Activated T-helper 2 cell treated with anti-CD3 and anti-CD28 coated beads, Interferon-gamma antibody, Interleukin-2, Interleukin-4, amounts not matched to agents 10 μg/mL and 5 μg/mL and 100 μg/mL, durations not matched to agents 14 hours and 24 hours and 36 hours (primary cell): ENCODE data around the gene PDCD1LG2. TPM values are rescaled to one million over a fixed set of nuclear protein-coding genes. Genes with fewer than 3 reads are reported as not detected.
A peak's percentile ranks its signal among the peaks of the same experiment; 100 is the strongest.

Experiments used
- DNase-seq: peaks from one replicate; pipeline ENCODE4 v3.0.0; 2021; ENCODE audit warnings: low spot score
- H3K27ac Mint-ChIP-seq: one replicate; pipeline ENCODE4 v1.8.0; 2021; ENCODE audit warnings: mixed read lengths
- H3K27me3 Mint-ChIP-seq: one replicate; pipeline ENCODE4 v1.8.0; 2021; ENCODE audit warnings: low read depth, mixed read lengths
- H3K36me3 Mint-ChIP-seq: one replicate; pipeline ENCODE4 v1.8.0; 2021; ENCODE audit warnings: low read depth, mixed read lengths
- H3K4me1 Mint-ChIP-seq: one replicate; pipeline ENCODE4 v1.8.0; 2021; ENCODE audit warnings: low read depth, mixed read lengths
- H3K4me3 Mint-ChIP-seq: one replicate; pipeline ENCODE4 v1.8.0; 2021; ENCODE audit warnings: low read depth, mild to moderate bottlenecking, moderate library complexity, mixed read lengths
- H3K9me3 Mint-ChIP-seq: one replicate; pipeline ENCODE4 v1.8.0; 2021; ENCODE audit warnings: mixed read lengths
- intact Hi-C: fragments of 100-400 bp; cut with micrococcal nuclease; formaldehyde crosslinking; loops from one replicate; pipeline ENCODE4 v1.15.1; 2023
- total RNA-seq: library from RNA; stranded (reverse); gene quantifications from 2 replicates; pipeline ENCODE4 v1.2.3, GENCODE V29; 2022

Gene PDCD1LG2
- total RNA-seq, 1 donor from 2014 or later = 1.7 TPM

DNA sequence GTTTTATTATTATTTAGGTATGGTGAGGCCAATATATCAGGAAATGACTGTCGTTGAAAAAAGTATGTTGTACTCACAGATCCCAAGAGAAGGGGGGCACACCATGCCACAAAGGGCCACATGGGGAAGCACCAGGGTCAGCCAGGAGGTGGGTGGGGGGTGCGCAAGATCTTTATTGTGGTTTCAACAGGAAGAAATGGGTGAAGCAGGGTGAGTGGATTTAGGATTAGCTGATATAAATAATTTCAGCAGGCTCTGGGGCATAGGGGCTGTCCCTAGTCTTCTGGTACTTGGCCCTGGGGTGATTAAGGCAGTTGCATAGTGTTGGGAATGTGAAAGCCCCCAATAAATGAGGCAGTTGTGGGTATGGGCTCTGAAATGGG lies 8.6 kb downstream of the PDCD1LG2 start:
- Mint-ChIP-seq H3K36me3 (peaks cover 15% of the 10 kb centered on the region), H3K4me3 (no peak overlapping the region), H3K9me3 (no peaks in the 10 kb centered on the region), H3K27ac (peak overlapping the region; percentile 40), H3K27me3 (no peaks in the 10 kb centered on the region), H3K4me1 (peaks cover 30% of the 10 kb centered on the region)
- intact Hi-C loops = loop anchor here (1.0 to 2.0 kb wide), 2 partner anchors 9 to 60 kb away; partner anchors contain the start of gene PDCD1LG2
- no peak for DNase-seq

DNA sequence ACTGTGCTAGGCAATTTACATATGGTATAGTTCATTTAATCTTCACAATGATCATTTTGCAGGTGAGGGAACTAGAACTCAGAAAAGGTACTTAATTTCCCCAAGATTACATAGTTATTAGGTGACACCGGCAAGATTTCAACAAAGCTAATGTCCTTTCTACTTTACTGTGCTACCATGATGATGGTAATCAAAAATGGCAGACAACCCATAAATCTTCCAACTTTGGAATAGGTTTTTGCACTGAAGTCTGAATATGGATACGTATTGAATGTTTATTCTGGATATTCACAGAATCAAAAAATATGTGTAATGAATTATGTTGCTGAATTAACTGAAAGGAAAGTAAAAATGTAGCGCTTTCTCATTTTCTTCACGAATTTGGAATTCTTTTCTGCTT lies 13.8 kb downstream of the PDCD1LG2 start:
- Mint-ChIP-seq H3K36me3 (peaks cover 15% of the 10 kb centered on the region), H3K4me3 (no peak overlapping the region), H3K27ac (no peak overlapping the region), H3K9me3 (no peaks in the 10 kb centered on the region), H3K27me3 (no peaks in the 10 kb centered on the region), H3K4me1 (peaks cover 6% of the 10 kb centered on the region)
- intact Hi-C loops = loop anchor here (5.0 kb wide), 1 partner anchor 33 kb away; no protein-coding TSS in a partner anchor
- no peak for DNase-seq

DNA sequence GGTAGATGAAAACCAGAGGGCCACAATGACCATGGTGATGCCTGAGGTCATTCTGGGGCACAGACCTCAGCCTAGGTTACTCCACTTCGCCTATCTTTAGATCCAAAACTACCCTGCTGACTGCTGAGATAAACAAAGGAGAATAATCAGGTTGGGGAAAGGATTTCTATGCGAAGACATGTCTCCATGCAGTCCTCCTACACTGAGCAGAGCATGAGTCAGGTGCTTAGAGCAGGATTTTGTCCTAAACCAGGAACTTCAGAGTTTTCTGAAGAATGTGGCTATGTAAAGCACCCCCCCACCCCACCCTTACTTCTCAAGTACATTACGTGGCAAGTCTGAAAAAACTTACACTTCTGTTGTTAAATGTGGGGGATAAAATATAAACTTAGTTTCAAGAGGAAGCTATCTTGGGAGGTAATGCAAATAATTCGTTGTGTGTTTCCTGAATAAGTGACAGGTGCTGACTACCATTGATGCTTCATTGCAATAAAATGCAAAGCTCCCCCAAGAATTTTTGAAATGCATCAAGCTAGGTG lies 19.4 kb downstream of the PDCD1LG2 start:
- DNase-seq = no peak
- Mint-ChIP-seq H3K36me3 (no peaks in the 10 kb centered on the region), H3K9me3 (no peaks in the 10 kb centered on the region), H3K4me3 (no peak overlapping the region), H3K4me1 (peaks cover 19% of the 10 kb centered on the region), H3K27ac (no peak overlapping the region), H3K27me3 (no peaks in the 10 kb centered on the region)
- intact Hi-C loops = no loop called here

DNA sequence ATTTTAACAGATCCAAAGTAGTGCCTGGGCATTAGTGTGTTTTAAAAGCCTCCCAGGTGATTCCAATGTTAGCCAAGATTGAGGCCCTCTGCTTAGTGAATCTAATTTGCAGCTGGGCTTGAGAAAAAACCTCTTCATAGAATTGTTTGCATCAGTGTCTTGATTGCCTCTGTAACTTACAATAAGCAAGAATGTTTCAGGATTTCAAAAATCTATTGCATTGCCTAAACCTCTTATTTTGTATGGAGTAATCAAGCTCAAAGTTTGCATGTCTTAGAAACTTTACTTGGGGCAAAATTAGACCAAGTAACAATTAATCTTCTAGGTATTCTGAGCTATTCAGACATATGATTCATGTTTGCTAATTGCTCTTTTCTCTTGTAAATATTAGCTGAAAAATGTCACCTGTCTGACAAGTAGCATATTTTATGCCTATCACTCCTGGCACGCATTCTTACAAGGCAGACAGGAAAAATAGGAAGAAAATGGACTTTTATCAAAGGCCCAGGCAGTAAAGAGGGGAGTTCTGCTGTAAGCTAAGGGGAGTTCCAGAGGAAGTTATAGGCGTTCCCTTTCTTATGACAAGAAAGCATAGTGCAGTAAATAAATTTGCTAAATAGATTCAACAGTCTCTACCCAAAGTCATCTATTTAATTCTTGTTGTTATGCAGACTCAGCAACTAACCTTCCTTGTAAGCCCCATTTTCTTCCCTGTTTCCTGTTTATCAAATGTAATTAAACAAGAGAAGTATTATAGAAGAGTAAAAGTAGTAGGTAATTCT lies 21.0 kb downstream of the PDCD1LG2 start:
- peaks cover 12% of the 10 kb centered on the region for H3K36me3 Mint-ChIP-seq
- H3K27ac Mint-ChIP-seq = peak overlapping the region; percentile 61
- no peak for DNase-seq
- intact Hi-C loops = no loop called here
- H3K4me1 Mint-ChIP-seq = peaks cover 19% of the 10 kb centered on the region
- no peaks in the 10 kb centered on the region for H3K9me3 Mint-ChIP-seq
- H3K27me3 Mint-ChIP-seq = no peaks in the 10 kb centered on the region
- H3K4me3 Mint-ChIP-seq = no peak overlapping the region

DNA sequence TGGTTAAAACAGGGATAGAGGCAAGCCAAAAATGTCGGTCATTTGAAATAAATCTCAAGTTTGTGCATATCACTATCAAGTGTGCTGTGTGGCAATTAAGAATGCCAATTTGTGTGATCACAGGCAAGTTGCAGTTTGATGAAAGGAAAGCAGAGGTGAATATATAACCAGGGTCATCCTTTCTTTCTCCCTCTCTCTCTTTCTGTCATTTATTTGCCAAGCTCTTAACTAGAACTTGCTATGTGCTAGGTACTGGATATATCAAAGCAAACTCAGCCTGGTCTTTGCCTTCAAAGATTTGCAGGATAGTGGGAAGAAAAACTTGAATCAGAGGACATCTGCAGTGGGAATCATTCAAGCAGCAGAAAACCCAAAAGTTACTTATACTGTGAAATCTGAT lies 22.0 kb downstream of the PDCD1LG2 start:
- H3K27me3 Mint-ChIP-seq = no peaks in the 10 kb centered on the region
- peaks cover 18% of the 10 kb centered on the region for H3K36me3 Mint-ChIP-seq
- H3K4me1 Mint-ChIP-seq = peaks cover 19% of the 10 kb centered on the region
- no peak overlapping the region for H3K27ac Mint-ChIP-seq
- H3K4me3 Mint-ChIP-seq = no peak overlapping the region
- DNase-seq = no peak
- no peaks in the 10 kb centered on the region for H3K9me3 Mint-ChIP-seq
- intact Hi-C loops = no loop called here

DNA sequence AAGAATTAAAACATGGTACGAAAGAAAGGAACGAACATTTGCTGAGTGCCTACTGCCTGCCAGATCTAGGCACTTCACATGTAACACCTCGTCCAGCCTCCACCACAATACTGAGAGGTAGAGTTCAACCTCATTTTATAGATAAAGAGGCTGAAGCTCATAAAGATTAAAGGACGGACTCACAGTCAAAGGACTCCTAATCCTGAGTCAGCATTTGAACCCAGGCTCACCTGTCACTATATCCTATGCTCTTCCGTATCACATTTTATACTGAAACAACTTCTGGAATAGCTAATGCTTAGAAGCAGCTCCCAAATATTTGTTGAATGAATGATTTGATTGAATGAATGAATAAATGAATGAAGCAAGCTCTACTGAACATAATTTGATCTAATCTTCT lies 22.5 kb downstream of the PDCD1LG2 start:
- Mint-ChIP-seq H3K4me3 (no peak overlapping the region), H3K9me3 (no peaks in the 10 kb centered on the region), H3K36me3 (peaks cover 18% of the 10 kb centered on the region), H3K27me3 (no peaks in the 10 kb centered on the region), H3K4me1 (peaks cover 19% of the 10 kb centered on the region), H3K27ac (no peak overlapping the region)
- intact Hi-C loops = no loop called here
- no peak for DNase-seq

DNA sequence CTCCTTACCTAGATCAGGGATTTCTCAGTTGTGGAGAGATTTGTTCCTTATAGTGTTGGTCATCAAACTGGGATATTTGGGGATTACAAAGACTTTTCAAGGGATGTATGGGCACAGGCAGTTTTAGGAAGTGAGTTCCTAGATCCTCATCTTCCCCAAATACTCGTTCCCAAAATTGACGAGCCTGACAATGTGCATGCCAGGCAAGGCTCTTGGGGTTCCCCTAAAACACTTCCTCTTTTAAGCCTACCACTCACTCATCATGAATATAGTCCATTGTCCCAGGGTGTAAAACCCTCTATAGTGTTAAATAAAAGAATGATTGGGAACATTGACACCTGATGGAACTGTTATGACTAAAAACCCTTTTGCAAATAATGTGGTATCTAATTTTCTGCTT lies 26.4 kb downstream of the PDCD1LG2 start:
- H3K36me3 Mint-ChIP-seq = peaks cover 37% of the 10 kb centered on the region
- peaks cover 27% of the 10 kb centered on the region for H3K4me1 Mint-ChIP-seq
- intact Hi-C loops = no loop called here
- DNase-seq = no peak
- H3K9me3 Mint-ChIP-seq = peaks cover 14% of the 10 kb centered on the region
- H3K27ac Mint-ChIP-seq = no peak overlapping the region
- no peak overlapping the region for H3K4me3 Mint-ChIP-seq
- H3K27me3 Mint-ChIP-seq = no peaks in the 10 kb centered on the region

DNA sequence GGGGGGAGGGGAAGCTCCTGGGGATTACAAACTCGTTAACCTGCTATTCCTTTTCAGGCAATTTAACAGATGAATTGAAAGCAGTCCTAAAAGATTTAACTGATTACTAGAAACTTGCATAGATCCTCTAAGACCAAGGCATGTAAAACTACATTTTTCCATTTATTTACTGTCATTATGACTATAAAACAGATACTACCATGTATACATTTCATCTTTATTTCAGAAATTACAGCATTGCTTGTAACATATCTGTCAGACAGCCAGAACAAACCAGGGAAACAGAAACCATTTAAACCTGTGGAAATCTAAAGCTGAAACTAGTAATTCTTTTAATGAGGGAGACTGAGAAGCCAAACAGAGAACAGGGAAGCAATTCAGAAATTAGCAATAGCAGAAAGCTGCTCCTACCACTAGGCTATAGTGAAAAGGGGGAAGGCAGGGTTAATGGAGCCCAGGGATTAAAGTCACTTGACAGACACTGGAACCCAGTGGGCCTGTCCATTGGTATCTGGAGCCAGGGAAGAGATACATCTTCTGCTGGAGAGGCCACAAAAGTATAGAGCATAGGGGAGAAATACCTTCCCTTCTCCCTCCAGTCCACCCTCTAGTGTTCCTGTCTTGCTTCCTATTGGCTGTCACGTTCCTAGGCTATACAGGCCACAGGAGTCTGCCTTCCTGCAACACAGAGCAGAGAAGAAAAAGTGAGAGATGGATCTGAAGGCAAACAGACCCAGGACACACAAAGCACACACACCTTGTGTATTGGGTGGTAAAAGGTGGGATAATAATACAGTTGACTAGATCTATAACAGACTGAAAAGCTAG lies 33.8 kb downstream of the PDCD1LG2 start:
- no peaks in the 10 kb centered on the region for H3K27me3 Mint-ChIP-seq
- no peak for DNase-seq
- no peak overlapping the region for H3K4me3 Mint-ChIP-seq
- intact Hi-C loops = no loop called here
- H3K27ac Mint-ChIP-seq = no peak overlapping the region
- H3K9me3 Mint-ChIP-seq = peaks cover 21% of the 10 kb centered on the region
- H3K4me1 Mint-ChIP-seq = peaks cover 23% of the 10 kb centered on the region
- peaks cover 19% of the 10 kb centered on the region for H3K36me3 Mint-ChIP-seq

DNA sequence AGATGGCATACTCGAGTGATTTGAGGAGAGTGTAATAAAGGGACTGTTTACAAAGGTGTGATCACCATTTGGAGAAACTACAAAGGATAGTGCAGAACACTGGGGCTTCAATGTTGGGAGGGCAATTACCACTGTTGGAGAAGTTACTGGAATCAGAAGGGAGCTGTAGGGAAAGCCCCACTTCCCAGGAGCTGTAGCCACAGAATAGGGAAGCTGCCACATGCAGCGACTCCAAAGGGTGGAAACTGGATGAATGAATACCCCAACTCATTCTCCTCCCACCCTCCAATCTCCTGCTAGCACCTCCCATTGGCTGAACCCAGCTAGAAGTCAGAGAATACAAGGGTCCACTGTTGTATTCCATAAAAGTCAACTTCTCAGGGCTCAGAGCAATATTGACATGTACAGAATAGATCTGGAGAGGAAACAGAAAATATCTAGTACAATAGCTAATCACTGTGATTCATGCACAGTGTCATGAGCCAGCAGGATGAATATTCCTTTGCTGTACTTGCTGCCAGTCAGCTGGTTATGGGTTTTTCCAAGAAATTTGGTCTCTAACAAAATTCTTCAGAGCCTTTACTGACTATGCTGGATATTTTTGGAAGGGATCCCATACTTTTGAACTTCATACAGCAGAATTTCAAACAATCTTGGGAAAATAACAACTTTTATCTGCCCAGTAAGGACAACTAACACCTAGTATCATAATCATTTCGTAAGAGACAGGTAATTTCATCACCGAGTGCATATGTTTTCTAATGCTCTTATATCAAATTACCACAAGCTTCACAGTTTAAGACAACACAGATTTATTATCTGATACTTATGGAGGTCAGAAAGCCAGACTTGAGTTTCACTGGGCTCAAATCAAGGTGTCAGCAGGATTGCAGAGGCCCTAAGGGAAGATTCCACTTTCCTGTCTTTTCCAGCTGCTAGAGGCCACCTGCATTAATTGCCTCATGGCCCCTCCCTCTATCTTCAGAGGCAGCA lies 39.6 kb downstream of the PDCD1LG2 start:
- intact Hi-C loops = no loop called here
- no peak overlapping the region for H3K27ac Mint-ChIP-seq
- no peaks in the 10 kb centered on the region for H3K27me3 Mint-ChIP-seq
- H3K4me3 Mint-ChIP-seq = no peak overlapping the region
- H3K36me3 Mint-ChIP-seq = peaks cover 17% of the 10 kb centered on the region
- peaks cover 8% of the 10 kb centered on the region for H3K4me1 Mint-ChIP-seq
- DNase-seq = no peak
- no peaks in the 10 kb centered on the region for H3K9me3 Mint-ChIP-seq

DNA sequence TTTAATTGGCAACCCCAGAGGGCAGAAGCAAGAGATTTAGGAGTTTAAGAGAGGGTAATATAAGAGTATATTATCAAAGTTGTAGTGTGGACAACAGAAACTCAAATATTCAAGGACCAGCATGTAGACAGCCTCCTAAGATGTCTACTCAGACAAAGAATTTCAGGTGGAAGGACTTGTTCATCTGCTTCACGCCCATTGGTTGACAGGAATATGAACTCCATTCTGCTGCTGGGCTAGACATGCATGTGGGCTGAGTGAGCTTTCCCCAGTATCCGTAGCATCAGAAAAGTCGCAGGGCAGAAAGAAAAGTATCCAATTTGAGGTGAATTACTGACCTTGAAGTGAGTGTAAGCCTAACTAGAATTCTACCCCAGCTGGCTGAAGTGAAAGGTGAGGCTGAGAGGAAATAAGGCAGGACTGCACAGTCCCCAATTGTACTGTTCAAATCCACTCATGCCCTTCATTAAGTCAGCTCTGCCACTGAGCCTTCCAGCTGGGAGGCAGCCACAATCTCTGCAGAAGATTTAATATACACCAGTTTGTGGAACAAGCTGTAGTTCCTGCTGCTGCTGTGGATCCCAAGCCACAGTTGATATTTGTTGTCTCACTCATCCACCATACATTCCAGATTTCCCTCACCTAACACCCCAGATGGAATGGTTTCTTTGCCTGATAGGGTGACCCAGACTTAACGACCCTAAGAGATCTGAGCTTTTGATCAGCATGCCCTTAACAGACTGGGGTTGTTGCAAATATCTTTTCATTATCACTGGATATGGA lies 41.2 kb downstream of the PDCD1LG2 start:
- no peak for DNase-seq
- peaks cover 6% of the 10 kb centered on the region for H3K4me1 Mint-ChIP-seq
- intact Hi-C loops = no loop called here
- H3K9me3 Mint-ChIP-seq = no peaks in the 10 kb centered on the region
- peaks cover 17% of the 10 kb centered on the region for H3K36me3 Mint-ChIP-seq
- H3K27me3 Mint-ChIP-seq = no peaks in the 10 kb centered on the region
- no peak overlapping the region for H3K27ac Mint-ChIP-seq
- no peak overlapping the region for H3K4me3 Mint-ChIP-seq

DNA sequence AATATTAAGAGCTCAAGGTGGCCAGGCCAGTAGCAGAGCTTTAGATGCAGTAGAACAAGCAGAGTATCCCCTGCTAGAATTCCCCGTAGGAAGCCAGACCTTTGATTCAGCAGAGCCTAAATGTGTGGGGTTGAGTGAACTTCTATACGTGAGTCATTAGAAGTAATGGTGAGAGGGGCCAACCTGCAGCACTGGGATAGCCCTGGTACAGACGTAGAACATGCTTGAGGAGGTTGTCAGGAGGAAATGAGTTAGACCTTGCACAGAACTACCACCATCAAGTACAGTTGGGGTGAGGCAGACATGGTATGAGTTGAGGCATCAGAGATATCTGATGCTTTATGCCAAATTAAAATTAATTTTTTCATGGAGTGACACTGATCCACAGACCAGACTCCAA lies 42.0 kb downstream of the PDCD1LG2 start:
- intact Hi-C loops = no loop called here
- peaks cover 18% of the 10 kb centered on the region for H3K36me3 Mint-ChIP-seq
- no peaks in the 10 kb centered on the region for H3K27me3 Mint-ChIP-seq
- no peaks in the 10 kb centered on the region for H3K9me3 Mint-ChIP-seq
- DNase-seq = no peak
- no peak overlapping the region for H3K4me3 Mint-ChIP-seq
- H3K4me1 Mint-ChIP-seq = peaks cover 12% of the 10 kb centered on the region
- no peak overlapping the region for H3K27ac Mint-ChIP-seq
